Stimulated activated CD4-positive, alpha-beta T cell treated with anti-CD3 and anti-CD28 coated beads, Interleukin-15, amount 100 ng/mL, for 1 hour (primary cell): ENCODE data around the gene CXCL3.

Experiments used
- DNase-seq, 2 donors: peaks; one replicate each; pipeline ENCODE4 v3.0.0-alpha.2; 2020; ENCODE audit warnings: low read depth in 1 of 2, low spot score in 1 of 2

CXCL3 gene

DNA sequence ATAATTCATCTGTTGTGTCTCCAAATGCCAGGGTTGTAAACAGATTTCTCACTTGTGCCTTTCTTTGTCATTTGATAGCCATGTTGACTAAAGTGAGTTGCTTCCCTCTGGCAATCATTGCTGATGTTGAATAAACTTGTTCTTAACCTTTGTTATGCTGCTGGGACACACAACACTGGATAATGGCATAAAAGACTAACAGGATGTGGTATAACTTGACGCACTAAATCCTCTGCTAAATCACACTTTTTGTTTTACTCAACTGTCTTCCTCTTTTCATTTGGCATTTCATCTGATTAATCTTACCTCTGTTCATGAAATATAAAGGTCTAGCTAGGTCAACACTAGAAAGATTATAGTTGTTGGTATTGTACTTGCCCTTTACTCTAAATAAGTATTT lies 22.4 kb downstream of the CXCL3 start:
- no peak for DNase-seq

DNA sequence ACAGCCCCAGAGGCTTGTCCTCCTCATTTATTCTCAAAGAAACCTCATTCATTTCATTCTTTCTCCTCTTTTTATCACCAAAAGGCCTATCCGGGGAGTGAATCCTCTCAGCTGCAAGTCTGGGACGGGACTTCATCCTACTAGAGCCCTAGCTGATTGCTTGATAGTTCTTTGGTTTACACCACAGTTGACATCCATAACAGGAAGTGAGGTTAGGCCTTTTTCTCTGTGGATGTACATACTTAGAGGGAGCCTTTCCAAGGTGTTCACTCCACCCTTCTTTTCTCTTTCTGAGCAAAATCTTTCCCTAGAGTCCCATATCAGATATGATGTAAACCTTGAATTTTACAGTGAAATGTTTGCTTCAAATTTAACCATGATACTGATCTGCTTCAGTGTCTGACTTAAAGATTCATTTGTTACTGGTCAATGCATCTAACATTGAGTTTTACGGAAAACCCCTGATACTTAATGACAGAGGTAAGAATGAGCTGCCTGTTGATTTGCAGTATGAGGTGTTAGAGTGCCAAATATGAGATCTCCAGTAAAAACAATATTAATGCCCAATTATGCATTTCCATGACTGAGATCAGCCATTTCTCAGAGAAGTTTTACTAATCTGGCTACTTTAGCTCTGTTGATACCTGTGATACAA lies 23.2 kb downstream of the CXCL3 start:
- DNase-seq: no peak

DNA sequence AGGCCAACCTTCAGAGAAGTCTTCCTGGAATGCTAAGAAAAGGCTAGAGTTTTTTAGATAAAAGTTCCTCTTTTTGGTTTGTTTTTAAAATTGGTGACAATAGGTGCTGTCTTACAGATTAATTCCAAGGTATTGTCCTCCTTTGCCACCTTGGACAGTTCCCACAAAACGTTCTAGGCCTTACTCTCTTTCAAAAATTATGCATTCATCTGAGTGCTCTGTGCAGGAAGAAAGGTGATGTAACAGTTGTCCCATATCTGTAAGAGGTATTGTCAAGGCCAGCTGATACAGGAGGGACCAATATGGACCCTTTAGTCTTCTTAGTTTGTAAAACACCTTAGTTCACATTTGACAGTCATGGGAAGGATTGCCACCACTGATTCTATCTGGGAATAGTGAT lies 24.2 kb downstream of the CXCL3 start:
- no peak for DNase-seq

DNA sequence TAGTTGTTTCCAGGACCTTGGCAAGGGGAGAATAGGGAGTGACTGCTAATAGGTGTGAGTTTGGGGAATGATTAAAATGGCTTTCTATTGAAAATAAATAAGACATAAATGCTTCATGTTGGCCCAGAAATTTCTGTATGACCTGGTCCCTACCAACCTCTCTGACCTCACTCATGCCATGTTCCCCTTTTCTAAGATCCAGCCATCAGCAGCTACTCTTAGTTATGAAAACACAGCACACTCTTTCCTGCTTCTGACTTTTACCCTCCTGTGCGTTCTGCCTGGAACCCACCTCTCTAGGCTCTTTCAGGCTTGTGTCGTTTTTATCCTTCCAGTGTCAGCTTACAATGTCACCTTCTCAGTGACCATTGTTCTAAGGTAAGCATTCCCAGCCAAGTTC lies 25.2 kb downstream of the CXCL3 start:
- no peak for DNase-seq

DNA sequence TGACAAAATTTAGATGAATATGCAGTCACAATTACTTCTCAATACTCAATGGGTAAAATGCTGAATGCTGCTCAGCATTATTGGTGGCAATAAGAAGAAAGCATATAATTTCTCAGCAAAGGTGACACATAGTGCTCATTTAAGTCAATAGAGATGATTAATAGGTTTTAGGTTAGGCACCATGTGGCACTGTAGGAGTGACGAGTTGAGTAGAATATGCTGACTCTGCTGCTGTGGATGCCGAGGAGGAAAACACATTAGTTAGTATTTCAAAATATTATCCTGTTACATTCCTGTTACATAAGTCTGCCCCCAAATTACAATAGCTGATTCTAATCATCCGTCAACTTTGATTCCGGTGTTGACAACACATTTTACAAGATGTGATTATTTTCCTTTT lies 26.4 kb downstream of the CXCL3 start:
- DNase-seq: no peak

DNA sequence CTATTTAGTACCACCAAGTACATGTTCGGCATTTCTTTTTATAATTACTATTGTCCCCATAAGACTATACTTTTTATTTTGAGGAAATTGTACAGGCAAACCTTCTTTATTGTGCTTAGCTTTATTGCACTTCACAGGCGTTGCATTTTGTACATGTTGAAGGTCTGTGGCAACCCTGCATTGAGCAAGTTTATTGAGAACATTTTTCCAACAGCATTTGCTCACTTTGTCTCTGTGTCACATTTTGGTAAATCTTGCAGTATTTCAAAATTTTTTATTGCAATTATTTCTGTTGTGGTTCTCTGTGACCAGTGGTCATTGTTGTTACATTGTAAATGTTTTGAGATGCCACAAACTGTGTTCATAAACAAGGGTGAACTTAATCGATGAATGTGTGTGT lies 29.2 kb downstream of the CXCL3 start:
- no peak for DNase-seq

DNA sequence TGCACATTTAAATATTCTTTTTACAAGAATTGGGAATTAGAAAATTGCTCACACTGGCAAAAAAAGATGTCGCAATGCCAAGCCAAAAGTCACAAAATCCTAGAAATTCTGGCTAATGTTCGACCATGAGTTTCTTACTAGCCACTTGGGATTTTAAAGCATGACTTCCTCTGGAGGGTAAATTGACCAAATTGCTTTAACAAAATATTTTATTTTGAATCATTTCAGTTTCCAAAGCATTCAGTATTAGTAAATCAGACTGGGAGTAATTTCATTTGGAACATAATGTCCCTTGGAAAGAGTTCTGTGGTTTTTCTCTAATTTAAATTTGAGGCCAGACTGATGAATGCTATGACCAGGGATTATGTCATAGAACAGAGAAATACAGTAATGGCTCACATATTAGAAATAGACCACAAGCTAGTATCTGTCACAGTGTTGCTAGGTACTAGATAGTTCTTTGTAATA lies 32.4 kb downstream of the CXCL3 start:
- DNase-seq: no peak

DNA sequence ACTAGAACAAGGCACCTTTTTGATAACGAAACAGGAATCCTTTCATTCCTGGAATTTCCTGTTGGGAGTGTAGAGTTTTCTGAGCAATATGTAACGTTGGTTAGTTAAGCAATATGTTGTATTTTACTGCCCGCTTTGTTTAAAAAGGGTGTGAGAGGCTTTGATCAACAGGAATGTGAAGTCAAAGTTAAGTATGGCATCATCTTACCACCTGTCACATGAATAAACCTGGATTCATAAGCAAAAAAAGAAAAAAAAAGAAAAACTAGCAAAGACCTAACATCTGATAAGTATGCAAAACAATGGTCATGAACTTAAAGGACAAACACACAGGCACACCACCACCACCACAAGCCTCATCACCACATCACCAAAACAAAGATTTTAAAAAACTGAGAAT lies 33.0 kb downstream of the CXCL3 start:
- no peak for DNase-seq

DNA sequence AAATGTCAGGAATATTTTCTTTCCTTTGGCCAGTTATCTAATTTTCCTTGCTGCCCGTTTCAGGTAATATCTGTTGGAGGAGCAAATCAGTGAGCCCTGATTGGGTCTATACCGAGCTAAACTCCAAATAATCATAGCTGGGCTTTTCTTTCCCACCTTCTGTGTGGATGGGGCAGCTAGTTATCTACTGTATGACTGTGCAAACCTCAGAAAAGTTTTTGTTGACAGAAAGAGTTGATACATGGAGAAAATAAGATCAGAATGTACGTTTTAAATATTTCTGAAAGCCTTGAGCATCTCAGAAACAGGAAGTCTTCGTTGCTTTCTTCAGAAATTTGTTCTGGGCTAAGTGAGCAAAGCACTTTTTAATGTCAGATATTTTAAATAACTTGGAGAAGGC lies 33.8 kb downstream of the CXCL3 start:
- DNase-seq: no peak

DNA sequence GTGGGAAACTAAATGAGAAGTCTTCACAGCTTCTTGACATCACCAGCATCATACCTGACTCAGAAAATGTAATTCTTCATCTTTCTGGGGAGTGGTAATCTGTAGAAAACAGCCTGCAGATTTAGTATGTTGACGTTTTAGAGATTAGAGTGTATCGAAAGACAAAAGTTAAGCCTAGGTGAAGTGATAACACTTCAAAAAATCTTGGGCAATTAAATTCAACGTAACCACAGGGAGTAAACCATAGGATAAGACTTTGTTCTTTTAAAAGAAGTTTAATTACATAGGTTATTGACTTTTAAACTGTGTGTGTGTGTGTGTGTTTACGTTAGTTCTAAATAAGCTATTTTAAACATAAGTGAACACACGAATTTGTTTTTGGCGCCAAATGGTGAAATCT lies 38.2 kb downstream of the CXCL3 start:
- no peak for DNase-seq

DNA sequence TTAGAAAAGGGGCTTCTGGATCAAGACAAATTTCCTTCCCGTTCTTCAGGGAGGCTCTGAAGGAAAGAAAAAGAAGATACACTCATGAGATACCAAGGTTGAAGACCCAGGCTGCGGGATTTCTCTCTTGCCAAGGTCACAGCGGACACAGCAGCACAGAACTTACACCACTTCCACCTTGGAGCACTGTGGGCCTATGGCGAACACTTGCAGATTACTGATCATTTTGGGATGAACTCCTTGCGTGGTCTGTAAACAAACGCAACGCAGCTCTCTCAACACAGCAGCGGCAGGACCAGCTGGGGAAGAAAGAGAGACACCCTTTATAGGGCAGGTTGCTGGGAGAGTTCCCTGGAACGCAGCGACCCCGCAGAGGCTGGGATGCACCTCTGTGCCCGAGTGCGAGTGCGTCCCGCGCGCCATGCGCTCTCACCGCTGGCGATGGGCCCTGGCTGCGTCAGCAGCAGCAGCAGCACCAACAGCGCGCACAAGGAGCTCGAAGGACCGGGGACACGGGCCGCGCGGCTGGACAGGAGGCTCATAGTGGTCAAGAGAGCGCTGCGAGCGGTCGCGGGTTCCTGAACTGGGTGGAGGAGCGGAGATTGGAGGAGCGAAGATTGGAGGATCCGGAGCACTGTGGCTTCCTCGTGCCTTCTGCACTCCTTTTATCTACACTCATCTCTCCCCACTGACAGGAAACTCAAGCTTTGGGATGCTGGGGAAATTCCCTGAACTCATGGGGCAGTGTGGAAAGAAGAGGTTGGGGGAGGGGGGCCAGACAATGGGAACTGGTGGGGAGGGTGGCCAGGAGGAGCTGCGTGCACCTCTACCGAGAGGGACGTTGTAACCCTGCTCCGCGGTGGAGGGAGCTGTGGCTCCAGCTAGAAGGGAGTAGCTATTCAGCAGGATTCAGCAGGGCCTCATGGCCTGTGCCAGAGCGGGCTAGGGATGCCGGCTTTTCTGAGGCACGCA lies 40.2 kb downstream of the CXCL3 start, which contains the start of gene CXCL5:
Gene CXCL5 (minus strand): TSS at position 638 of the 972 bp plus-strand sequence. CDS start 96 bp downstream, at position 542.
- DNase-seq: no peak

DNA sequence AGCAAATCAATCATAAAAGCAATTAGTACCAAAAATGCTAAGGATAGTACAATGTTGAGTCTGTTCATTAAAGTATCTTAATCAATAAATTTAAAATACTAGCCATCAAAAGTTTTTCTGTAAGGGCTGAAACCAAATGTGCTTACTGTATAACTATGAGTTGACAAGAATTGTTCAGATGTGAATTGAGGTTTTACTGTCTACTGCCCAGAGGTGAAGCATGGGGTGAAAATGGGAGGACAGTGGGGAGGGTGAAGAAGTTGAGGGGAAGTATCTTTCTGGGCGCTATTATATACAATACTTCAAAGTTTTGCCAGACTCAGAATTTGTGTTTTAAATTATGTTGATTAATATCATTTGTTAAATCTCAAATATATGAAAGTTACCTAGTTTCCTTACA lies 46.4 kb downstream of the CXCL3 start:
- DNase-seq: no peak

DNA sequence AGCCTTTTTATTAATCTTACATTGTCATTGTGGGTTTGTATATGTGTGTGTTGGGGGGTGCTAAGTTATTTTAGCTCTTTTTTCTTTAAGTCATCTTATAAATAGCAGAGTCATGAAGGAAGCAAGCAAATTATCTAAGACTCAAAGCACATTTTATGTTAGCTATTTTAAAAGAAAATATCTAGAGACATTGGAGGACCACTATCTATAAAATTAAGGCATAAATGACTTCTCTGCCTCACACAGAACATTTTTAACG lies 46.8 kb downstream of the CXCL3 start:
- DNase-seq: no peak

DNA sequence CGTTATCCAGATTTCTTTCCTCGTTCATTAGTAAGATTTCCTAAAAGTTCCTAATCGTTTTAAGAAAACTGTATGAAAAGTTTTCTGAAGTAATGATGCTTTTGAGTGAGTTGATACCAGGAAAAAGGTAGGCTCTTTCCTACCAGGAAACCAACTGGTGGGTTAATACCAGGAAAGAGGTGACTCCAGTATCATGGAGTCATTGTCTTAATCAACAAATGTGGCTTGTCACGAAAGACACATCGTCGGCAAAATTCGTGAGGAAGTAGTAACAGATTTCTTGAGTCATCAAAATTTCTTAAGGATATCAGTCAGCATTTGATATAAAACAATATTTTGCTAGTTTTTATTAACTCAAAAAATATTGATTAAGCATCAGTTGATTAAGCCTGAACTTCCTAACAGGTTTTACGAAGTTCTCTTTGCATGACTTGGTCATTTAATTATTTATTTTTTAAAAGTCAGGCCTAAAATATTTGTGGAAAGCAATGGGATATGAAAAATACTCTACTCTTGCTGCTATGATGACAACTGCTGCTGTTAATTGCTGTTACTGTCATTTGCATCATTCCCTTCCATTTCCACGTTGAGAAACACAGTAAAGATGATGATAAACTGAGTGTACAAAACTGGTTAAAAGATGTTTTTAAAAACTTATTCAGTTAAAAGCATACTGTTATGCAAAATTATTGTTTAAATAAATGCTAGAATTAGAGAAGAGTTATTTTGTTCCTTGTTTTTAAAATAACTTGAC lies 47.3 kb downstream of the CXCL3 start:
- DNase-seq: no peak

DNA sequence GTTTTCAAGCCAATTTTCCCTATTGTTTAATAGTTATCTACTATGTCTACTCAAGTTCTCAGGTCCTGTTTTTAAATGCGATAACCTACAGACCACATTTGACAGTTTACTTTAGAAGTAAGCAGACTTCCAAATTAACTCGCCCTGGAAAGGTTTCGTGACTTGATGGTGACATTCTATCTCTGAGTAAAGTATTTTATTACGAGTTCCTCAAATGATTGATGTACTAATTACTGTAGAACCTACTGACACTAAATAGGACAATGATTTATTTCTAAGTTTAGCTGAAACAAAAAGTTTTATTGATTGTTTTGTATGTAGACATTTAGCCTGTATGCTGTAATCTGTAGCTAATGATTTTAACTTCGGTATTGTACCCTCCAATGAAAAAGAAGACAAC lies 48.6 kb downstream of the CXCL3 start:
- no peak for DNase-seq

DNA sequence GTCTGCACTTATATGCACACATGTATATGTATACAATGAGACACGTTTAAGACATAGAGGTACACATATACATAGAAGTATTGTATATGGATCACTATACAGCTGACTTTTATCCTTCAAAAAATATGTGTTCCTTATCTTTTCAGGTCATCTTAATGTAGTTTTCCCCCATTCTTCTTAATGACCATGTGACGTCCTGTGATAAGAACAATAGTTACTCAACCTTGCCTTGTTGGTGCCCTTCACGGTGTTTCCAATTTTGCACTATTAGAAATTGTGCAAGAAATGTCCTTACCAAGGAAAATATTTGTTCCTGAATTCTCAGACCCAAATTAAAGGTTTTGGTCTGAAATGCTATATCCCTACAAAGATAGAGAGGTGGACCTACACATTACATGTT lies 49.5 kb downstream of the CXCL3 start:
- no peak for DNase-seq

DNA sequence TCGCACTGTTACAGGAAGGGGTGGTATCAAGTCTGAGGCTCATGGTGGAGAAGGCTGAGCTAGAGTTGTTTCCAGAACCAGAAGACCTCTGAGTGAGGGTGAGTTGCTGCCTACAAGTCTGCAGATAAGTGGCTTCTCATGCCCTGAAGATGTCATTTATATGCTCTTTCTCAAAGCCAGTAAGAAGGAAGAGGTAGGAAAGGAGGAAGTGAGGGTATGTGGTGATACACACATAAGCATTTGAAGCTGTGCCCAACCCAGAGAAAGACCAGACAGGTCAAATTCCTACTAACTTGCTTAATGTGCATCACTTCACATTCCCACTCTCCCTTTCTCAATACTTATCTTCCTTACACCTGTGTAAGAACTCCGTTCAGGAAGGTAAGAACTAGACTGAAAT lies 50.4 kb downstream of the CXCL3 start, which contains the start of gene PPBP:
Gene PPBP (minus strand): TSS at position 130 of the 400 bp plus-strand sequence. CDS start 87 bp downstream, at position 43.
- DNase-seq: no peak
